Fibroblast of lung (primary cell): ENCODE measurements around the gene REPS1. TPM values are rescaled to one million over a fixed set of nuclear protein-coding genes. Genes with fewer than 3 reads are reported as not detected.

Experiments
- DNase-seq, 2 donors: peaks; one replicate each; pipeline versions ENCODE4 v3.0.0 to v3.0.0-alpha.2; 2010; ENCODE audit warnings: low read depth in 2 of 2
- H2AFZ ChIP-seq: 2 replicates; pipeline ENCODE4 v1.5.1; 2012; ENCODE audit warnings: low read length, control low read depth, inconsistent platforms
- H3K27ac ChIP-seq: 2 replicates; pipeline ENCODE4 v1.5.1; 2011; ENCODE audit warnings: low read length, control low read depth; ENCODE audit not compliant: insufficient read depth
- H3K27me3 ChIP-seq: 2 replicates; pipeline ENCODE4 v1.5.1; 2011; ENCODE audit warnings: mild to moderate bottlenecking, low read length; ENCODE audit not compliant: control insufficient read depth, insufficient read depth
- H3K36me3 ChIP-seq: 2 replicates; pipeline ENCODE4 v1.5.1; 2011; ENCODE audit warnings: low read length; ENCODE audit not compliant: control insufficient read depth, insufficient read depth
- H3K4me1 ChIP-seq: 2 replicates; pipeline ENCODE4 v1.5.1; 2011; ENCODE audit warnings: low read length; ENCODE audit not compliant: control insufficient read depth, insufficient read depth; ENCODE audit errors: extremely low read depth
- H3K4me2 ChIP-seq: 2 replicates; pipeline ENCODE4 v1.5.1; 2011; ENCODE audit warnings: low read length, control low read depth; ENCODE audit not compliant: insufficient read depth; ENCODE audit errors: extremely low read depth
- H3K4me3 ChIP-seq, 4 experiments: fragments of 200-600 bp in 1 of 4; sonication (generic) in 1 of 4; replicated peaks in 1 of 4; 2 replicates each; pipeline ENCODE4 v1.5.1; 2011 to 2016; ENCODE audit warnings: low read length in 4 of 4, low read depth in 3 of 4, mild to moderate bottlenecking in 3 of 4, control low read depth in 2 of 4, inconsistent platforms in 1 of 4, mixed read lengths in 1 of 4; ENCODE audit not compliant: insufficient read depth in 1 of 4; ENCODE audit errors: control extremely low read depth in 1 of 4
- H3K79me2 ChIP-seq: 2 replicates; pipeline ENCODE4 v1.5.1; 2012; ENCODE audit warnings: mild to moderate bottlenecking, low read length, inconsistent platforms; ENCODE audit not compliant: control insufficient read depth, insufficient read depth
- H3K9ac ChIP-seq: 2 replicates; pipeline ENCODE4 v1.5.1; 2011; ENCODE audit warnings: mild to moderate bottlenecking, low read length, control low read depth; ENCODE audit not compliant: insufficient read depth
- H3K9me3 ChIP-seq: 2 replicates; pipeline ENCODE4 v1.5.1; 2012; ENCODE audit warnings: low read depth, low read length; ENCODE audit not compliant: control insufficient read depth, insufficient read depth
- H4K20me1 ChIP-seq: 2 replicates; pipeline ENCODE4 v1.5.1; 2011; ENCODE audit warnings: low read length; ENCODE audit not compliant: control insufficient read depth, insufficient read depth; ENCODE audit errors: extremely low read depth
- CTCF ChIP-seq, 2 donors: IDR thresholded peaks in 1 of 2; conservative IDR thresholded peaks in 1 of 2; 1 replicate in 1 of 2; 2 replicates in 1 of 2; pipeline ENCODE4 v1.5.1; 2011 to 2012; ENCODE audit warnings: low read length in 2 of 2, control low read depth in 1 of 2, inconsistent platforms in 1 of 2, low read depth in 1 of 2, mild to moderate bottlenecking in 1 of 2
- EZH2 ChIP-seq: IDR thresholded peaks from 2 replicates; pipeline ENCODE4 v1.5.1; 2012; ENCODE audit warnings: low read length, control low read depth, mild to moderate bottlenecking; ENCODE audit errors: missing control alignments
- polyA plus RNA-seq, 2 donors: library from polyadenylated mRNA; depleted of rRNA in 1 of 2; stranded (reverse) in 1 of 2; unstranded in 1 of 2; fragments of >200 nt; gene quantifications; 2 replicates each; pipeline ENCODE4 v1.2.1, GENCODE V29; 2011 to 2012; ENCODE audit warnings: missing spikeins in 1 of 2
- total RNA-seq: library from RNA; depleted of rRNA; stranded (reverse); fragments of >200 nt; gene quantifications from 2 replicates; pipeline ENCODE4 v1.2.1, GENCODE V29; 2014

REPS1 gene
- total and polyA plus RNA-seq, 2 donors (not counting 1 experiment from before 2014, with no cell fraction given): 27.8 to 28.2 TPM

GRCh38 chr6:138991206-138991605 lies 3.2 kb upstream of the REPS1 start:
- no peak overlapping the region for H3K4me2 ChIP-seq
- no peaks in the 10 kb centered on the region for H3K36me3 ChIP-seq
- no peaks in the 10 kb centered on the region for H4K20me1 ChIP-seq
- H3K9ac ChIP-seq: no peak overlapping the region
- DNase-seq: no peak
- no peak for TF ChIP-seq CTCF (conservative IDR thresholded peaks at IDR 0.05 in 1 of 2, IDR thresholded peaks at IDR 0.05 in 1 of 2; ENCODE audit: low read depth in 1 of 2, low read length in 2 of 2)
- TF ChIP-seq EZH2: no peak
- H3K79me2 ChIP-seq: peaks cover 14% of the 10 kb centered on the region
- no peak overlapping the region for H2AFZ ChIP-seq
- no peaks in the 10 kb centered on the region for H3K27me3 ChIP-seq
- H3K4me3 ChIP-seq: no peak overlapping the region
- H3K9me3 ChIP-seq: no peaks in the 10 kb centered on the region
- H3K27ac ChIP-seq: no peak overlapping the region
- peaks cover 5% of the 10 kb centered on the region for H3K4me1 ChIP-seq

GRCh38 chr6:138989098-138989983 lies 1.3 kb upstream of the REPS1 start:
- Histone ChIP-seq H3K9me3 (no peaks in the 10 kb centered on the region), H2AFZ (no peak overlapping the region), H3K79me2 (peaks cover 31% of the 10 kb centered on the region), H3K27ac (no peak overlapping the region), H3K4me1 (peaks cover 5% of the 10 kb centered on the region), H4K20me1 (no peaks in the 10 kb centered on the region), H3K36me3 (no peaks in the 10 kb centered on the region), H3K9ac (no peak overlapping the region), H3K4me3 (no peak overlapping the region), H3K27me3 (no peaks in the 10 kb centered on the region), H3K4me2 (no peak overlapping the region)
- TF ChIP-seq EZH2: no peak
- TF ChIP-seq CTCF (conservative IDR thresholded peaks at IDR 0.05 in 1 of 2, IDR thresholded peaks at IDR 0.05 in 1 of 2; ENCODE audit: low read depth in 1 of 2, low read length in 2 of 2): no peak
- DNase-seq: no peak

- Histone ChIP-seq H3K4me1 (peaks cover 5% of the 10 kb centered on the region), H3K4me3 (peak overlapping the region; percentile 49 to 93 (median 84)), H3K4me2 (peak overlapping the region; percentile 55), H4K20me1 (no peaks in the 10 kb centered on the region), H3K79me2 (peaks cover 36% of the 10 kb centered on the region), H2AFZ (peak overlapping the region; percentile 95), H3K9me3 (no peaks in the 10 kb centered on the region), H3K36me3 (no peaks in the 10 kb centered on the region), H3K27ac (no peak overlapping the region), H3K27me3 (no peaks in the 10 kb centered on the region), H3K9ac (peak overlapping the region; percentile 99)
- DNase-seq: peak; percentile 17 to 33
- TF ChIP-seq CTCF (conservative IDR thresholded peaks at IDR 0.05 in 1 of 2, IDR thresholded peaks at IDR 0.05 in 1 of 2; ENCODE audit: low read depth in 1 of 2, low read length in 2 of 2) (peak in 1 of 2 donors; percentile 2), EZH2 (no peak)
Measured at GRCh38 chr6:138988469-138988834, 399 bp upstream of the REPS1 start.
